ENCODE data around the gene NEIL1.
"Not testable (repeated sequence)": the region's sequence is repeated elsewhere in the genome, so short reads cannot be mapped to it uniquely, and the experiment has no call there.

NEIL1 gene

DNA sequence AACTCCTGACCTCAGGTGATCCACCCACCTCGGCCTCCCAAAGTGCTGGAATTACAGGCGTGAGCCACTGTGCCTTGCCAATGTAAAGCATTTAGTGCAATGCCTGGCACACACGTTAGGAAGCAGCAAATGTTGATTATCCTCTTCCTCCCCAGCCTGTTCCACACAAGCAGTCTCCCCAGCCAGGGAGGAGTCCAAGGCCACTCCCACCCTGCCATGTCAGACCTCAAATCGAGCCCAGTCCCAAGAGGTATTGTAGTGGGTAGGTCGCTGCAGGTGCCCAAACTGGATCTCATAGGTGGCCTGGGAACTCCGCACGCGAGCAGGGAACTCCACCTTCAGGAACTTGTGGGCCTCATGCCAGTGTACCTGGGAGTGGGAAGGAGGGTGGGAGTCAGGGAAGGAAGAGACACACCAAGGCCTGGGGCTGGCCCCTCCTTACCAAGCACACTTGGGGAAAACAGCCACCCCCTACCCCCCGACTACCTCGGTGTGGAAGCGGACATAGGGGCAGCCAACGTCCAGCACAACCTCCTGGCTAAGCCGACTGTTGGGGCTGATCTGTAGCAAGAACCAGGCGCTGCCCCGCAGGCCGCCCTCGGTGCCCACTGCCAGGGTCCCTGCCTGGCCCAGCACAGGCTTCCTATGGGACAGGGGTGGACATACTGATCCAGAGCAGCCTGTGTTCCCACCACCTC is 11.3 kb downstream of the NEIL1 start:
- no peak for DNase-seq

DNA sequence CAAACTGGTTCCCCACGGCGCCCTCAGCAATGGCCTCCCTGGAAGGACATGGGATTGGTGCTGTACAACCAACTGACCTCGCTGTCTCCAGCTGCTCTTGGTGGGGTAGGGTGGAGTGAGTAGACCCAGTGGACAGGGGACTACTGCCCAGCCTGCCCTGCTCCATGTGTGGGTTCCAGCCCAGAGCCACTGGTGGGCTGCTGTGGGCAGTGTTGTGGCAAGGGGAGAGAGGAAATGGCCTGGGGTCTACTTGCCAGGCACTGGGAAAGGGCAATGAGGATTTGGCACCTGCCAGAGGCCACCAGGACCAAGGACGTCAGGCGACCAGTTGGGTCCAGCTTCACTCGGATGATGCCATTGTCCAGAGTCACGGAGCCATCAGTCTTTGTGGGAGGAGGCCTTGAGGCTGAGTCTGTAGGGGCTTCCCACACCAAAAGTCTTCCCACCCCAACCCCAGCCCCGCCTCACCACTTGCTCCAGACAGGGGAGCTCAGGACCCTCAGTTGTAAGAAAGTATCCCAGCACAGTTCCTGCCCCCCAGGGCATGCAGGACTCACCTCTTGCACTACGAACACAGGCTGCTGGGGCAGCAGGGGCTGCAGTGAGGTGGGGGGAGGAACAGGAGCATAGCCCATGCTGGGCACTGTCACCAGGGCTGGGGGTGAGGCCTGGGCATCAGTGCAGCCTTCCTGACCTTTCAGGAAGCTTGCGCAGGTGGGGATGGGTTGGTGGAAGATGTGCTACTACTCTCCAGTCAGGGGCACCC is 12.1 kb downstream of the NEIL1 start:
- no peak for DNase-seq

DNA sequence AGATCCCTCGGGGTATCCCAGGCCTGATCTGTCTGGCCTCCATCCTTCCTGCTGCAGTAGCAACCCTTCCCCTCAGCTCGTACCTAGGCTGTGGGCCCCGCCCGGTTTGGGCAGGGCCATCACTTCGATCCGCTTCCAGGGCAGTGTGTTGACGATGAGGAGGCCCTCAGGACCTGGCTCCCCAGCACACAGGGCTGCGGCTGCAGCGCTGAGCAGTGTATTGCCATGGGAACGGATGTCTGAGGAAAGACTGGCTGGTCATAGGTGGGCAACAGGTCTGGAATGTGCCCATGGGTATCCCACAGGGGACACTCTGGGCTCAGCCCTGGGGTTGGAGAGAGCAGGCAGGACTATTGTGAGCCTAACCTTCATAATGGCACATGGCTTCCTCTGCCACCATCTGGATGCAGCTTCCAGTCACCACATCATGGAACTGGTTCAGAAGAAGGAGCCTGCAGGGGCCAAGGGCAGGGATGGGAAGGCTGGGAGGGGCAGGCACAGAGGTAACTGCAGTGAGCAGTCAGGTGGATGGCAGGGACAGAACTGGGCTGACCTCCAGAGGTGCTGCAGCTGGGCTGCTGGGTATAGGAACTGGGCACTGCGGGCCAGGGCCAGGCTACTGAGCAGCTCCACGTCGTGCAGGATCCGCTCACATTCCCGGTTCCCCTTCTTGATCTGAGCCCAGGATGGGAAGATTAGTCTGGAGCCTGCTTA is 12.9 kb downstream of the NEIL1 start:
- DNase-seq, result no peak

DNA sequence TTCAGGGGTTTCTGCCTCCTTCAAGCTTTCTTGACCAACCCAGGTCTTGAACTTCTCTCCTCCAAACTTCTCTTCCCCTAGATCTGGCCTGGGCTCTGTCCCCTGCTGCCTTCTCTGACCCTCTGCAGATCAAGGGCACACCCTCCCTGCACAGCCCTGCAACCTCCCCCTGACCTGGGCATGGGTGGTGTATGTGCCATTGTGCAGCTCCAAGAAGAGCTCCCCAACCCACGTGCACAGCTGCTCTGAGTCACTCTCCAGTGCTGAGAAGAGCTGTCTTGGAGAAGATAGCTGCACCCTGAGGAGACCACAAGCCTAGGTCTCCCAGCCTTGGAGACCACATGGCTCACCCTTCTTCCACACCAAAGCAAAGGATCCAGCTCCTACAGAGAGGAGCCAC is 13.6 kb downstream of the NEIL1 start:
- no peak for DNase-seq

DNA sequence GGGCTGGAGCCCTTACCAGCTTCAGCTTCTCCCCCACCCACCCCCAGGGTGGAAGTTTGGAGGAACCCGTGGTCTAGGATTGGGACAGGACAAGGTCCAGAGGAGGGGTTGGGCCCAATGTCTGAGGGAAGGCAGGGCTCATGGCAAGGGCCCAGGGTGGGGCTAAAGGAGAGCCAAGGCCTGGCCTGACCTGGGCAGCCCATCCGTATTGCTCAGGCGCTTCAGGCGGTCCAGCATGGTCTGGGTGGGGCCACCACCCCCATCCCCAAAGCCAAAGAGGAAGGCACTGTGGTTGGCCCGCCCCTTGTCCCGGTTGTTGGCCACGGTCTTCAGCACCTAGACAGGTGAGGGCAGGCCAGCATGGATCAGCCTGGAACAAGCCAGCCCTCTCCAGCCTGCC is 14.0 kb downstream of the NEIL1 start:
- DNase-seq, result no peak

DNA sequence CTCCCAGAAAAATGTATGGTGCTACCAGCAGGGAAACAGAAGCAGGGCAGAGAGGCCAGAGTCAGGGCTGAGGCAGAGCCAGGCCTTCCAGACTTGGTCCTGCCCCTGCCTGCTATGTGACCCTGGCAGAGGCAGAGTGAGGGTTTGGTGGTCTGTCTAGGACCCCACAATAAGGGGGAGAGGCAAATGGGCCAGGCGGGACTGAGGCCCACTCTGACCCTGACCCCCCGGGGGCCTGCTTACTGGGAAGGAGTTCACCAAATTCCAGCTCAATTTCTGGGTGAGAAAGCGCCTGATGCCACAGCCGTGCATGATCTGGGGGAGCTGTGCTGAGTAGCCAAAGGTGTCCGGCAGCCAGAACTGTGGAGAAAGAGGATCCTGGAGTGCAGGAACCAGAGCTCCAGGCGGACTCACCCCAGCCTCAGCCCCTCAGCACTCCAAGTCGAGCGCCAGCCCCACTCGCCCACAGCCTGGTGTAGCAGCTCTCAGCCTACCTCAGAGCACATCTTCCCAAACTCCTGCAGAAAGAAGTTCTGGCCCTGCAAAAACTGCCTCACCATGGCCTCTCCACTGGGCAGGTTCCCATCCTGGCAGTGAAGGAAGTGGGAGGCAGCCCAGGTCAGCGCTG is 14.6 kb downstream of the NEIL1 start:
- no peak for DNase-seq

DNA sequence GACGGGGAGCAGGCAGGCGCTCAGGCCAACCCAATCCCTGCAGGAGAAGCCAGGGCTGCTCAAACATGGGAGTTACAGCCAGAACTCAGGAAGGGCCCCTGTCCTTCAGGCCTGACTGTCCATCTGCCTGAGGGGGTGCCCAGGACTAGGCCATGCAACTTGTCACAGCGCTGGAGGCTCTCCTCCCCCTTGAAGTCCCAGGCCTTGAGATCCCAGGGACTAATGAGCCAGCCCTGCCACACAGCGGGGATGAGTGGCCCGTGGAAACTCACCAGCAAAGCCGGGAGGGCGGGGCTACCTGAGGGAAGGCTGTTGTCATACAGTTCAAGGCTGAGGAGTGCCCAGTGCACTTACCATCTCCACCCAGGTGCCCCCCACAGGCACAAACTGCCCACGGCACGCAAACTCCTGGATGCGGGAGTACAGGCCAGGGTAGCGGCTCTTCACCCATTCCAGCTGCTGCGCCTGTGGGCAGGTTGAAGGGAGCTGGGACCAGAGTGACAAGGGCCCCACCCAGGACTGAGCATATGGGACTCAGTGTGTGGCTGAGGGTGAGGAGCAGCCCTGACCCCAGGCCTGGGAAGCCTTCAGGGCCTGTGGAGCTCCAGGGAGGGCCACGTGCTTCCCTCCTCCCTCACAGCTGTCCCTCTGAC is 15.3 kb downstream of the NEIL1 start:
- no peak for DNase-seq

DNA sequence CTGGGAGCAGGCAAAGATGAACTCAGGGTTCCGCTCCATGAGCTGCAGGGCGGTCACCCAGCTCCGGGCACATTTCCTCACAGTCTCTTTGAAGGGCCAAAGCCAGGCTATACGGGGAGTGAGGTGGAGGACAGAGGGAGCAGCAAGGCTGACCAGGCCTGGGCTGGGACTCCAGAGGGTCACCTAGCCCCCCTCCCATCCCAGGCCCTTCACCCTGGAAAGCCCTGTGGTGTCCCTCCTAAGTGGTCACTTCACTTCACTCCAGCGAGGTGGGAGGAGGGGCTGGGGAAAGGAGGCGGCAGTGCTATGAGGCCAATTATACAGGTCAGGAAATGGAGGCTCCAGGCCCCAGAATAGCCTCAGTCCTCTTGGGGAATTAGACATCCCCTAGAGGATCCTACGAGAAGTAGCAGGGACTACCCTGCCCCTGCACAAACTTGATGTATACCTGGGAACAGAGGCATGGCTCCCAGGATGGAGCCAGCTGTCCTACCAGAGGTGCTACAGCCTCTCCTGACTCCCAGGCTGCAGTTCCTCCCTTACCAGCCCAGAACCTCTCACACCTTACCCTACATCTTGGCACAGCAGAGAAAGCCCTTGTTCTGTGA is 15.9 kb downstream of the NEIL1 start:
- no peak for DNase-seq

DNA sequence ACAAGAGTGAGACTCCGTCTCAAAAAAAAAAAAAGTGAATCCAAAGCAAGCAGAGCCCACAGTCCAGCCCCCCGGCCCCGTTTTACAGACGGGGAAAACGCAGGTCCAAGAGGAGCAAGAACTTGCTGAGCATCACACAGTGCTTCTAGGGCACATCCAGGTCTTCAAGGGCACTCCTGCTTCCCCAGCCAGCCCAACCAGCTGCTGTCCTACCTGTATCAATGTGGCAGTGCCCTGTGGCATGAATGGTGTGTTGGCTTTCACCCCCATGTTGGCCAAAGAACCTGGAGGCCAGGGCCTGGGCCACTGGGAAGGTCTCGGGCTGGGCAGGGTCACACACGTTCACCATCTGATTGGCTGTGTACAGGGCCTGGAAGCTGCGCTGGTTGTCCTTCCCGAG is 16.9 kb downstream of the NEIL1 start:
- no peak for DNase-seq

DNA sequence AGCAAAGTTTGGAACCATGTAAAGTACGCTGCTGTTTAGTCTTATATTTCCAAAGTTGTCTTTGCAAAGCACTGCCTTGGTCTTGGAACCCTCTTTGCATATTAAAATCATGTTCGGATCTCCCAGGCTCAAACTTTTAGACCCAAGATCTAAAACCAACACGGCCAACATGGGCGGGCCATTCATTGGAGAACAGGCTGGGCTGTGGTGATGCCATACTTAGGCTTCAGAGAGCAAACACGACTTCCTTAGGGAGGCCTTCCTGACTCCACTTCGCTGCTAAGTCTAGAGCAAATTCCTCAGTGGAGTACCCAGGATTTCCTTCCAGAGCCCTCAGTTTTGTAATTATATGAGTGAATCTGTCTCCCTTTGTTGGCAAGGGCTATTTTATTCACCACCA is 18.0 kb downstream of the NEIL1 start:
- no peak for DNase-seq

DNA sequence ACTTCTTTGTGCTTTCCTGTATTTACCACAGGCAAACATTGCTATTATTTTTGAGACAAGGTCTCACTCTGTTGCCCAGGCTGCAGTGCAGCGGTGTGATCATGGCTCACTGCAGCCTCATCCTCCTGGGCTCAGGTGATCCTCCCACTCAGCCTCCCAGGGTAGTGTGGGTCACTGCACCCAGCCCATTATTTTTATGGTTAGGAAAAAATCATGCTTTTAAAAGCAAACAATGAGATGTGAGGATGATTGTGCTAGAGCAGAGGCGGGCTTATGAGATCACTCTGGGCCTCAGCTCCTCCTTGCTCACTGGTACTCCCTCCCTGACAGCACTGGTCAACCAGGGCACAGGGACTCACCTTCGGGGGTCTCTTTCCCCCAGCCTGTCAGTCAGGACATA is 19.3 kb downstream of the NEIL1 start:
- DNase-seq, result no peak

DNA sequence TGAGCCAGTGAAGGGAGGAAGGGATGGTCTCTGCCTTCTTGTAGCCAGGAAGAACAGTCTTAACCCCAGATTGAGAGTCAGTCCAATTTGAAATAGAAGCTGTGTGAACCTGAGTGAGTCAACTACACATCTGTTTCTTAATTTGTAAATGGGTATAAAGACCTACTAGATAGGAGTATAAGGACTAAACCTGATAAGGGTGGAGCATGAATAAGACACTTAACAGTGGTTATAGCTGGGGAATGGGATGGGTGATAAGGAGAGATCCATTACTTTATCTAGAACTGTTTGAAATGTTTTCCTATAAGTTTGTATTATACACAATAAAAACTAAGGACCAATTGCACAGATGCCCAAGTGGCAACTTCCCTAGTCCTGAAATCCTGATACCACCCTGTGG is 20.2 kb downstream of the NEIL1 start:
- no peak for DNase-seq

DNA sequence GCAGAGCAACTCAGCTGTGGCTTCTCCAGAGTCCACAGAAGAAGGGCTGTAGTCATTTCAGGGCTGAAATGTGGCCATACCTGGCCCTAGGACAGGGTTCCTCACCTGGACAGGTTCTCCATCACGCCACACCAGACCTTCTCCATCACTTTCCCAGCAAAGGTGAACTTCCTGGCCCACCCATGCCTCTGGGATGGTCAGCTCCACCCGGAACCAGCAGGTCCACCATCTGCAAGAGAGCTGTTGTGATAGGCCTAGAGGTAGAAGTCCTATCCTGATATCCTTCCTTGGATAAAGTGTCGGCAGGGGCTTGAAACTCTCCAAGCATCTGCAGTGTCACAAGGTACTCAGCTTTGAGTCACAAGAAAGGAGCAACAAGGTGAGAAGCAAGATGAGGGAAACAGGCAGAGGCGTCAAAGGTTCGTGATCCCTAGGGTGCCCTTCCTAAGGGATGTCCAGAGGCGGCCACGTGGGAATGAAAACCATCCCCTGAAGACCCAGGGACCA is 20.6 kb downstream of the NEIL1 start:
- DNase-seq, result no peak

DNA sequence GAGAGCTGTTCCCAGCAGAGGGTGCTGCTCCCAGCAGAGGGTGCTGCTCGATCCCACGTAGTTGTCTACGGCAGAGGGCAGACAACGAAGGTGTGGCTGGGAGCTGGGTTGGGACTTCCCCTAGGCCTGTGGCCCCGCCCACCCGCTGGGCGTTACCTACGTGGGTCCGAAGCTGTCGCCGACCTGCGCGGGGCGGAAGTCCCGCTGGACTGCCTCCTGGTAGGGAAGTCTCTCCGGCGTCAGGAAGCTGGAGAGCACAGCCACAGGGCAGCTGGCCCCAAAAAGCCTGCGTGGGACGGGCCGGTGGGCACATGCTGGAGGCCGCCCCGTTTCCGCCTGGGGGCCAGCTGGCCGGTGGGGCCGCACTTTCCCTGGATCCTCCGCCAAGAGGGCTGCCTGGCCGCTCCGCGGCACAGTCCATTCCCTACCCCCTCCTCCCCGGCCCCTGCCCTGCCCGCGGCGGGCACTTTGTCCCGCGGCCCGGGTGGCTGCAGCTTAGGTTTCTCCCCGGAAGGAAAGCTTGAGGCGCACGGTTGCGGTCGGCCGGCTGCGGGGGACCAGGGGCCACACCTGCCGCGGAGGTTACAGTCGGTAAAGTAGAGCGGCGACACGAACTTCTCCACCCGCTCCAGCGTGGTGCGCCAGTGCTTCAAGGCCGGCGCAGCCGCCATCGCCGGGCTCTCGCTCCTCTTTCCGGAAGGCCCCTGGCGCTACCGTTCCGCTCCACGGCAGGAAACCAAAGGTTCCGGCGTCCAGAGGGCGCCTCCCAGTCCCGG is 21.3 kb downstream of the NEIL1 start, which contains the start of gene MAN2C1:
TSS of gene MAN2C1 (minus strand) at position 695 of the 776 bp plus-strand sequence. CDS start at position 671, 24 bp downstream.
- peak; percentile 86 for DNase-seq

DNA sequence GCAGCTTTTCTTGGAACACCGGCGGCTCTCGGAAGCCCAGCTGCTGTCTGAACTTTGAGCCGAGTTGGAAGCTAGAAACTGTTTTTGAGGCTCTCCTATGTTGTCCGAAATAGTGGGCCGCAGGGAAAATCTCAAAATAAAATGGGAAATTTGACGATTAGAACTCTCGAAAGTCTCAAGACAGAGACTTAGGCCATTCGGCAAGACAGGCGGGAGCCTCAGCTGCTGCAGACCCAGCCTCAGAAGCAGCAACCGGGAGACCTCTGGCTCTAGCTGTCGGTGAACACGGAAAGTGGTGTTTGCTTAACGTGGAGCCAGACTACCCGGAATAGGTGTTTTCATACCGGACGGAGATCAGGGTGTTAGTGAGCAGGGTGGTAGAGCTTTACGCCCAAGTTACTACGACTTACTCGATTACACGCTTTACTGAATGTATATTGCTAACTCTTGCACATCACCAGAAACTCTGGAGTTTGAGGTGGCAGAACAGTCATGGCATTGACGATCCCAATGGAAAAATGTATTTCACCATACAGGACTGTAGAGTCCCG is 21.9 kb downstream of the NEIL1 start:
- no peak for DNase-seq

DNA sequence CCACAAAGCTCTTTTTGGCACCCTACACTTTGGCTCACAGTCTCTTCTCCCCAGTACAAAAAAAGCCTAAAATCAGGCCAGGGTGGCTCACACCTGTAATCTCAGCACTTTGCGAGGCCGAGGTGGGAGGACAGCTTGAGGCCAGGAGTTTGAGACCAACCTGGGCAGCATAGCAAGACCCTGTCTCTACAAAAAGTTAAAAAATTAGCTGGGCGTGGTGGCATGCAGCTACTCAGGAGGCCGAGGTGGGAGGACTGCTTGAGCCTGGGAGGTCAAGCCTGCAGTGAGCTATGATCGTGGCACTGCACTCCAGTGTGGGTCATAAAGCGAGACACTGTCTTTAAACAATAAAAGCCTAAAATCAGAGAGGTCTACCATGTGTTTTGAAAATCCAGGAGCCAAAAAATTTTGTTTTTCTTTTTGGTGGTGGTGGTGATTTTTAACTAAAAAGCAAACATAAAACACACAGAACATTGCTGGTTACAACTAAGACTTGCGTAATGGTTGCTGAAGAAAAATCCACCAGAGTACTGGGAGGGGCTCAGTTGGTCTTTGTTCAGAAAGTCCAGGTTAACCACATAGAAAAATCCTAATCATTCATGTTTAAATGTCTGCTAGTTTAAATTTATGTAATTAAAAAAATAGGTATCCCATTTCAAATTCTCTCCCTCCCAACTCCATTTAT is 23.2 kb downstream of the NEIL1 start:
- DNase-seq, result no peak

DNA sequence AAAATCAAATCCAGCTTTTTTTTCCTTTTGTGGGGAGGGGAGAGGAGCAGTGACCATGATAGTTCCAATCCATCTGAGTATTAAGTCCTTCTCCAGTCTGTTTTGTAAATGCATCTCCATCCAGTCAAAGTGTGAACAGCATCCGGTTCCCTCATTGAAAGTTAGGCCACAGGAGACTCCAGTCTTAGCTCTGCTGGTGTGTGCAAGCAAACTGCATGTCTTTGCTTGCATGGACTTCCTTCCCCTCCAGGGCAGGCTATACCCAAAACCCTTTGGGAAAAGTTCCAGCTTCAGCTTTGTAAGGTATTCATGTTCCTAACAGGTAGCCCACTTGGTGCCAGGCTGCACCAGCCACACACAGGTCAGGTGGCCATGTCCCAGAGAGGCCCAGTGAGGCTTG is 24.6 kb downstream of the NEIL1 start:
- no peak for DNase-seq

DNA sequence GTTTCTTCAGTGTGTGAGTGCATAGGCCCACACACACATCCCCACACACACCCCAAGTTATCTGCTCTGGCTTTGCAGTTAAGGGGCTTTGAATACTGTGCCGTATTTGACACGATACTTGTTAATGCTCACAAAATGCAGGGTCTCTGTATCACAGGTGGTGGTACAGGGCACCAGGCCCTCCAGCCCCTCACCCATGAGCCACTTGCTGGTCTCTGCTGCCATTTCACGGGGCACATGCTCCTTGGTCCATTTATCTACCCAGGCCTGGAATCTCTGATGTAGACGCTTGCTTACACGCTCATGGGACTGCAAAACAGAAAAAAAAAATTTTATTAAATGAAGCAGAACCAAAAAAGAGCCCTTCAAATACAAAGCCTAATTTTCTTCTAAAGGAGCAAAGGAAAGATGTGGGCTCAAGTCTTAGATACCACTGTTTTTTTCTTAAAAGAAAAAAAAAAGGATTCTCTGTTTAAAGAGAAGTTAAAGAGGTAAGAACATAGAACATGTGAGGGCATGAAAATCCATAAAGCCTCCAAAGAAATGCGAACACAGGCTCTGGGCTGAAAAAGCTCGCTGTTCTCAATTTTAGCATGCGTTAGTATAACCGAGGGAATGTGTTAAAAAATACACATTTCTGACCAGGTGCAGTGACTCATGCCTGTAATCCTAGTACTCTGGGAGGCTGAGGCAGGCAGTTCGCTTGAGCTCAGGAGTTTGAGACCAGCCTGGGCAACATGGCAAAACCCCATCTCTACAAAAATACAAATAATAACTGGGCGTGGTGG is 25.3 kb downstream of the NEIL1 start:
- no peak for DNase-seq

DNA sequence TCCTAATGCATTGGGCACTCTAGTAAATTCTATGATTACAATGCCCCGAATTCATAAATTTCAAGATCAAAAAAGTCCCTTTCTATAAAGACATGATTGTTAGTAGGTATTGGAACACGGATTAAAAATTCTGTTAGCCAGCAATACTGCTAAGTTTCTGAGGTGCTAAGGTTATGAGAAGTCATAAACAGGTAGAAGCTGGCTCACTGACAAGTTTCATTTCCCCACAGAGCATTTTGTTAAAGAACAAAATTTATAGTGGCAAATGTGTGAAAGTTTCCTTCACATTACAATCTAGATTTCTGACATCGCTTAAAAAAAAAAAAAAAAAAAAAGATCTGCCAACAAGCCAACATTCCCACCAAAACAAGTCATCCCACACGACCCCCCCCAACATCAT is 33.9 kb downstream of the NEIL1 start:
- DNase-seq, result no peak

DNA sequence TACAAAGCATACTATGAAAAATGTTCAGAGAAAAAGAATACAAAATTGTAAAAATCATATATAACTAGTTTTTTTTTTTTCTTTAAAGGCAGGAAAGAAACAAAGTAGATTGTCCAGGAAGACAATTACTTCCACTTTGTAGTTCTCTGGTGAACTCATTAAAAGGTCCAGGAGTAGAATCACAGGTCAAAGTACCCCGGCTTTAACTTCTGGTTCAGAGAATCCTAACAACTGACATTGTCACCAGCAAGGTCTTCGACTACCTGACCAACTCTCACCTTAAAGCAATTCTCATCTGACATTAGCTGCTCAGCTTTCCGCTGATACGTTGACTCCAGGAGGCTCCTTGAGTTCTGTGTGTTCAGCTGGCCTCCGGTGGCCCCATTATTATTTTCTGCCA is 37.1 kb downstream of the NEIL1 start:
- not testable (repeated sequence) for DNase-seq
